Aorta (tissue), 5 donors: Measurements from ENCODE around the gene POMZP3. TPM values are rescaled to one million over a fixed set of nuclear protein-coding genes. Genes with fewer than 3 reads are reported as not detected.
"Not testable (repeated sequence)": the region's sequence is repeated elsewhere in the genome, so short reads cannot be mapped to it uniquely, and the experiment has no call there.

Source experiments
- ATAC-seq: fragments of 200-7000 bp; cut with Tn5 transposase; one replicate; pipeline ENCODE4 v1.9.1; 2022; ENCODE audit warnings: moderate library complexity; ENCODE audit not compliant: low FRiP score
- DNase-seq, 2 donors: peaks; one replicate each; pipeline ENCODE4 v3.0.0-alpha.2; 2020
- H3K27ac ChIP-seq, 2 donors: one replicate each; pipeline ENCODE4 v1.5.1; 2013; ENCODE audit warnings: low read length in 2 of 2, mild to moderate bottlenecking in 2 of 2, moderate library complexity in 2 of 2, control low read depth in 1 of 2, inconsistent platforms in 1 of 2, low read depth in 1 of 2
- H3K27me3 ChIP-seq, 2 donors: one replicate each; pipeline ENCODE4 v1.6.1; 2013; ENCODE audit warnings: control low read depth in 1 of 2, low read length in 1 of 2, mild to moderate bottlenecking in 1 of 2, moderate library complexity in 1 of 2; ENCODE audit not compliant: insufficient read depth in 2 of 2, control insufficient read depth in 1 of 2
- H3K36me3 ChIP-seq, 2 donors: one replicate each; pipeline ENCODE4 v1.6.1; 2013; ENCODE audit warnings: control low read depth in 1 of 2, low read length in 1 of 2, mild to moderate bottlenecking in 1 of 2; ENCODE audit not compliant: insufficient read depth in 2 of 2, control insufficient read depth in 1 of 2
- H3K4me1 ChIP-seq, 2 donors: one replicate each; pipeline ENCODE4 v1.6.1; 2013; ENCODE audit warnings: low read length in 2 of 2, control low read depth in 1 of 2, mild to moderate bottlenecking in 1 of 2, moderate library complexity in 1 of 2; ENCODE audit not compliant: insufficient read depth in 2 of 2, control insufficient read depth in 1 of 2
- H3K4me3 ChIP-seq, 2 donors: one replicate each; pipeline ENCODE4 v1.5.1; 2013; ENCODE audit warnings: low read length in 2 of 2, control low read depth in 1 of 2, mild to moderate bottlenecking in 1 of 2
- H3K9me3 ChIP-seq: one replicate; pipeline ENCODE4 v1.6.1; 2013; ENCODE audit warnings: mild to moderate bottlenecking, low read length; ENCODE audit not compliant: control insufficient read depth
- WGBS, 2 donors: extraction: QIAGEN DNeasy Blood & Tissue Kit; methylation state at CpG; one replicate each; pipeline ENCODE4 v1.1.7; 2013; 5-methylcytosine and 5-hydroxymethylcytosine counted together
- intact Hi-C, 2 donors: fragments of 100-400 bp; cut with DNase I; formaldehyde crosslinking; loops; one replicate each; pipeline versions ENCODE4 v1.14.2 to v1.15.0; 2022
- polyA plus RNA-seq, 2 donors: library from polyadenylated mRNA; stranded (reverse); fragments of 200-250 nt; gene quantifications; one replicate each; pipeline ENCODE4 v1.2.3, GENCODE V29; 2013
- total RNA-seq, 2 donors: library from RNA; stranded (reverse); fragmentation: NEBNext Ultra II Directional; extraction: Animal tissue kit (Norgen Biotek cat#: 25700); gene quantifications; one replicate each; pipeline ENCODE4 v1.2.1, GENCODE V29; 2021
- donor health status: healthy with polysubstance abuse.
- donor health status: Bipolar disorder and iron deficiency.
- donor health status: DM: no; HTN: no; CAD: no.
- donor health status: DM: no; HTN: no; CAD: no.
- donor health status: DM: yes; HTN: yes; CAD: no.

POMZP3 gene
- total and polyA plus RNA-seq, 4 donors = 8.1 to 13.4 (median 12.3) TPM

GRCh38 chr7:76560157-76560556 is 66.9 kb downstream of the POMZP3 start:
- intact Hi-C loops, DNase-seq, H3K4me3 ChIP-seq, H3K27me3 ChIP-seq, H3K4me1 ChIP-seq, ATAC-seq, H3K27ac ChIP-seq, H3K9me3 ChIP-seq, H3K36me3 ChIP-seq: not testable (repeated sequence)
- 81 to 86% methylated on average over 4 of the region's 4 CpGs for WGBS, 2 donors

Other genes with a start within 250 kb of the POMZP3 start
- gene SSC4D, start 217.6 kb downstream of the POMZP3 start, total RNA-seq = under 1 TPM; 0.33 to 0.58 TPM
- under 1 TPM in 1 of 2 donors, not detected in 1; 0.13 TPM for gene SSC4D, start 217.6 kb downstream of the POMZP3 start, polyA plus RNA-seq
- 1 to 10 TPM; 1.5 to 2.0 TPM for gene ZP3, start 202.3 kb downstream of the POMZP3 start, total RNA-seq
- 1 to 10 TPM in 1 of 2 donors, under 1 TPM in 1; 0.38 to 3.2 TPM for gene ZP3, start 202.3 kb downstream of the POMZP3 start, polyA plus RNA-seq
- 10 to 100 TPM; 23.7 to 40.9 TPM for gene DTX2, start 165.6 kb downstream of the POMZP3 start, total RNA-seq
- 10 to 100 TPM; 10.4 to 14.4 TPM for gene DTX2, start 165.6 kb downstream of the POMZP3 start, polyA plus RNA-seq
- 1 to 10 TPM; 1.6 to 1.7 TPM for gene UPK3B, start 116.7 kb downstream of the POMZP3 start, total RNA-seq
- gene UPK3B, start 116.7 kb downstream of the POMZP3 start, polyA plus RNA-seq = 1 to 10 TPM in 1 of 2 donors, not detected in 1; 1.3 TPM
- gene SPDYE16, start 84.0 kb downstream of the POMZP3 start, total RNA-seq = under 1 TPM; 0.16 to 0.48 TPM
- gene SPDYE16, start 84.0 kb downstream of the POMZP3 start, polyA plus RNA-seq = under 1 TPM in 1 of 2 donors, not detected in 1; 0.61 TPM